Panc1 (cell line): ENCODE measurements around the gene KPTN. TPM values are rescaled to one million over a fixed set of nuclear protein-coding genes. Genes with fewer than 3 reads are reported as not detected.

Source experiments
- ATAC-seq: fragments of 200-7000 bp; cut with Tn5 transposase; 2 replicates; pipeline ENCODE4 v1.9.1; 2020; ENCODE audit warnings: mild to moderate bottlenecking, moderate library complexity
- BruUV-seq: library from RNA; stranded (reverse); fragments of 400-500 nt; replicated peaks from 2 replicates; lab custom pipeline; 2021; lab: Mats Ljungman, UMichigan
- CTCF ChIA-PET: fragments of 300-600 bp; sonication (Branson Sonifier 250); formaldehyde crosslinking; loops from one replicate; lab custom pipeline; 2022; ENCODE audit warnings: antibody characterized with exemption; lab: Charles Lee
- POLR2A ChIA-PET: fragments of 300-600 bp; sonication (Branson Sonifier 250); formaldehyde crosslinking; loops from one replicate; lab custom pipeline; 2022; ENCODE audit warnings: antibody characterized with exemption; lab: Charles Lee
- DNase-seq: peaks from one replicate; pipeline ENCODE4 v3.0.0-alpha.2; 2010; ENCODE audit warnings: low read depth, low spot score
- H3K27ac ChIP-seq: 2 replicates; pipeline ENCODE4 v1.5.1; 2011; ENCODE audit warnings: mild to moderate bottlenecking, low read length, inconsistent platforms
- H3K27me3 ChIP-seq: fragments of 200-500 bp; sonication (Bioruptor generic); 2 replicates; pipeline ENCODE4 v1.6.0; 2014; ENCODE audit warnings: low read length, inconsistent platforms; ENCODE audit not compliant: control insufficient read depth, insufficient read depth
- H3K36me3 ChIP-seq: fragments of 200-500 bp; sonication (Bioruptor generic); 2 replicates; pipeline ENCODE4 v1.5.1; 2014; ENCODE audit warnings: inconsistent platforms, mild to moderate bottlenecking, low read length, moderate library complexity; ENCODE audit not compliant: control insufficient read depth, insufficient read depth
- H3K4me1 ChIP-seq: 2 replicates; pipeline ENCODE4 v1.5.1; 2011; ENCODE audit warnings: inconsistent platforms, mild to moderate bottlenecking, low read length, moderate library complexity; ENCODE audit not compliant: control insufficient read depth, insufficient read depth
- H3K4me3 ChIP-seq, 2 experiments: 2 replicates each; pipeline ENCODE4 v1.5.1; 2011 to 2012; ENCODE audit warnings: low read depth in 2 of 2, low read length in 2 of 2, mild to moderate bottlenecking in 2 of 2, inconsistent platforms in 1 of 2, moderate library complexity in 1 of 2
- H3K9me3 ChIP-seq: fragments of 200-500 bp; sonication (Bioruptor generic); 2 replicates; pipeline ENCODE4 v1.5.1; 2014; ENCODE audit warnings: low read depth, mild to moderate bottlenecking, inconsistent platforms, low read length, moderate library complexity; ENCODE audit not compliant: control insufficient read depth, insufficient read depth
- CTCF ChIP-seq: fragments of 450-650 bp; IDR thresholded peaks from 2 replicates; pipeline ENCODE4 v1.5.1; 2017; ENCODE audit warnings: mild to moderate bottlenecking
- POLR2AphosphoS5 ChIP-seq: IDR thresholded peaks from 2 replicates; pipeline ENCODE4 v1.6.1; 2012; ENCODE audit warnings: mild to moderate bottlenecking, low read depth, low read length, moderate library complexity
- SIN3A ChIP-seq: IDR thresholded peaks from 2 replicates; pipeline ENCODE4 v1.6.1; 2012; ENCODE audit warnings: low read depth, mild to moderate bottlenecking, low read length, moderate library complexity, borderline replicate concordance; ENCODE audit not compliant: insufficient read depth
- TCF7L2 ChIP-seq: IDR thresholded peaks from 2 replicates; pipeline ENCODE4 v1.6.1; 2011; ENCODE audit warnings: mild to moderate bottlenecking, low read depth, low read length, inconsistent platforms
- in situ Hi-C: cut with HindIII; loops from 2 replicates; pipeline ENCODE4 v1.10.0; 2016; ENCODE audit warnings: low sequenced_read_pairs, low pct_unique_long_range_greater_than_20kb
- intact Hi-C: fragments of 100-400 bp; cut with micrococcal nuclease; formaldehyde crosslinking; loops from one replicate; pipeline ENCODE4 v1.10.0; 2022; ENCODE audit not compliant: unreplicated experiment
- total RNA-seq: library from RNA; stranded (reverse); gene quantifications from one replicate; pipeline ENCODE4 v1.2.1, GENCODE V29; 2021; ENCODE audit not compliant: unreplicated experiment
- TF ChIP-seq, protein P1 (sequence below), 2 experiments: IDR thresholded peaks; 2 replicates each; pipeline ENCODE4 v1.6.1; 2011 to 2012; ENCODE audit warnings: low read depth in 2 of 2, control low read depth in 1 of 2, low read length in 1 of 2, mild to moderate bottlenecking in 1 of 2, moderate library complexity in 1 of 2; ENCODE audit not compliant: insufficient read depth in 1 of 2

The KPTN gene
- total RNA-seq, 1 experiment from 2014 or later: 26.5 TPM

GRCh38 chr19:47506459-47506858 lies 22.4 kb upstream of the KPTN start:
- ATAC-seq (no peak), DNase-seq (no peak)
- H3K4me3 ChIP-seq: no peak overlapping the region
- no peak overlapping the region for H3K27ac ChIP-seq
- intact Hi-C loops (no loop called here), in situ Hi-C loops (no loop called here)
- TF ChIP-seq TCF7L2 (no peak), CTCF (no peak), SIN3A (no peak), POLR2AphosphoS5 (no peak)
- TF ChIP-seq, protein P1, sequence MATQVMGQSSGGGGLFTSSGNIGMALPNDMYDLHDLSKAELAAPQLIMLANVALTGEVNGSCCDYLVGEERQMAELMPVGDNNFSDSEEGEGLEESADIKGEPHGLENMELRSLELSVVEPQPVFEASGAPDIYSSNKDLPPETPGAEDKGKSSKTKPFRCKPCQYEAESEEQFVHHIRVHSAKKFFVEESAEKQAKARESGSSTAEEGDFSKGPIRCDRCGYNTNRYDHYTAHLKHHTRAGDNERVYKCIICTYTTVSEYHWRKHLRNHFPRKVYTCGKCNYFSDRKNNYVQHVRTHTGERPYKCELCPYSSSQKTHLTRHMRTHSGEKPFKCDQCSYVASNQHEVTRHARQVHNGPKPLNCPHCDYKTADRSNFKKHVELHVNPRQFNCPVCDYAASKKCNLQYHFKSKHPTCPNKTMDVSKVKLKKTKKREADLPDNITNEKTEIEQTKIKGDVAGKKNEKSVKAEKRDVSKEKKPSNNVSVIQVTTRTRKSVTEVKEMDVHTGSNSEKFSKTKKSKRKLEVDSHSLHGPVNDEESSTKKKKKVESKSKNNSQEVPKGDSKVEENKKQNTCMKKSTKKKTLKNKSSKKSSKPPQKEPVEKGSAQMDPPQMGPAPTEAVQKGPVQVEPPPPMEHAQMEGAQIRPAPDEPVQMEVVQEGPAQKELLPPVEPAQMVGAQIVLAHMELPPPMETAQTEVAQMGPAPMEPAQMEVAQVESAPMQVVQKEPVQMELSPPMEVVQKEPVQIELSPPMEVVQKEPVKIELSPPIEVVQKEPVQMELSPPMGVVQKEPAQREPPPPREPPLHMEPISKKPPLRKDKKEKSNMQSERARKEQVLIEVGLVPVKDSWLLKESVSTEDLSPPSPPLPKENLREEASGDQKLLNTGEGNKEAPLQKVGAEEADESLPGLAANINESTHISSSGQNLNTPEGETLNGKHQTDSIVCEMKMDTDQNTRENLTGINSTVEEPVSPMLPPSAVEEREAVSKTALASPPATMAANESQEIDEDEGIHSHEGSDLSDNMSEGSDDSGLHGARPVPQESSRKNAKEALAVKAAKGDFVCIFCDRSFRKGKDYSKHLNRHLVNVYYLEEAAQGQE (IDR thresholded peaks at IDR 0.05; ENCODE audit: insufficient read depth in 1 of 2, low read depth in 2 of 2, low read length in 1 of 2): no peak
- H3K27me3 ChIP-seq: no peaks in the 10 kb centered on the region
- ChIA-PET POLR2A (no interaction called here), CTCF (no interaction called here)
- no peaks in the 10 kb centered on the region for H3K9me3 ChIP-seq
- BruUV-seq: no TSS peak
- H3K4me1 ChIP-seq: peaks cover 7% of the 10 kb centered on the region
- H3K36me3 ChIP-seq: no peaks in the 10 kb centered on the region

- ATAC-seq: no peak
- intact Hi-C loops (no loop called here), in situ Hi-C loops (no loop called here)
- Histone ChIP-seq H3K36me3 (no peaks in the 10 kb centered on the region), H3K27me3 (no peaks in the 10 kb centered on the region), H3K27ac (no peak overlapping the region), H3K9me3 (no peaks in the 10 kb centered on the region), H3K4me1 (peaks cover 3% of the 10 kb centered on the region), H3K4me3 (no peak overlapping the region)
- ChIA-PET CTCF (no interaction called here), POLR2A (no interaction called here)
- no TSS peak for BruUV-seq
- no peak for DNase-seq
- TF ChIP-seq POLR2AphosphoS5 (no peak), SIN3A (no peak), TCF7L2 (no peak), CTCF (no peak)
- TF ChIP-seq, protein P1 (IDR thresholded peaks at IDR 0.05; ENCODE audit: insufficient read depth in 1 of 2, low read depth in 2 of 2, low read length in 1 of 2): no peak
Observed at GRCh38 chr19:47505506-47505905, 21.5 kb upstream of the KPTN start.
